SK-N-SH treated with all-trans-retinoic acid at 6 μM for 48 hours (cell line): ENCODE results near the gene FAM229A.

Experiments
- ATAC-seq: fragments of 200-7000 bp; cut with Tn5 transposase; 3 replicates; pipeline ENCODE4 v1.9.1; 2020; ENCODE audit warnings: mild to moderate bottlenecking, moderate library complexity
- ARNTL ChIP-seq: fragments of 450-650 bp; formaldehyde crosslinking; IDR thresholded peaks from 2 replicates; pipeline ENCODE4 v1.5.0; 2020; ENCODE audit warnings: low read depth, mild to moderate bottlenecking, moderate library complexity, borderline replicate concordance
- GLIS3 ChIP-seq: fragments of 250-450 bp; sonication (Bioruptor Pico); IDR thresholded peaks from 2 replicates; pipeline ENCODE4 v1.5.0; 2020; ENCODE audit warnings: mild to moderate bottlenecking, moderate library complexity
- PPARA ChIP-seq: fragments of 250-450 bp; sonication (Bioruptor Pico); IDR thresholded peaks from 2 replicates; pipeline ENCODE4 v1.5.0; 2020; ENCODE audit warnings: mild to moderate bottlenecking, borderline replicate concordance
- TCF4 ChIP-seq: fragments of 250-450 bp; sonication (Bioruptor Pico); IDR thresholded peaks from 2 replicates; pipeline ENCODE4 v1.8.0; 2021; ENCODE audit warnings: mild to moderate bottlenecking, moderate library complexity, borderline replicate concordance
- TOX ChIP-seq: fragments of 250-450 bp; sonication (Bioruptor Pico); IDR thresholded peaks from 2 replicates; pipeline ENCODE4 v1.8.0; 2021; ENCODE audit warnings: mild to moderate bottlenecking, moderate library complexity, borderline replicate concordance
- TSHZ2 ChIP-seq: fragments of 250-450 bp; sonication (Bioruptor Pico); IDR thresholded peaks from 2 replicates; pipeline ENCODE4 v1.5.0; 2020; ENCODE audit warnings: mild to moderate bottlenecking, moderate library complexity
- ZNF70 ChIP-seq: fragments of 450-650 bp; formaldehyde crosslinking; IDR thresholded peaks from 2 replicates; pipeline ENCODE4 v1.5.0; 2020; ENCODE audit warnings: mild to moderate bottlenecking, moderate library complexity

Gene FAM229A

GRCh38 chr1:32311709-32312393 is 50.4 kb downstream of the FAM229A start:
- ATAC-seq = no peak; the same call in 2 of the 3 replicates

More at GRCh38 chr1:32311709-32312393, 50.4 kb downstream of the FAM229A start:
- TF ChIP-seq PPARA (CRISPR knock-in tag) (no peak), ZNF70 (no peak), ARNTL (no peak), TSHZ2 (CRISPR knock-in tag) (no peak), TCF4 (CRISPR knock-in tag) (peak; percentile 94), GLIS3 (CRISPR knock-in tag) (no peak), TOX (CRISPR knock-in tag) (no peak)
